Loucy (cell line): Measurements from ENCODE around the gene CAMK1D.

Experiments used
- H2AFZ ChIP-seq: fragments of 200-600 bp; sonication (generic); 2 replicates; pipeline ENCODE4 v1.6.0; 2016; ENCODE audit warnings: antibody characterized with exemption, mild to moderate bottlenecking, low read length, moderate library complexity
- H3F3A ChIP-seq: fragments of 200-600 bp; 2 replicates; pipeline ENCODE4 v1.6.0; 2016; ENCODE audit warnings: antibody characterized with exemption, low read depth, mild to moderate bottlenecking
- H3K27me3 ChIP-seq: fragments of 200-600 bp; sonication (generic); 2 replicates; pipeline ENCODE4 v1.6.1; 2014; ENCODE audit warnings: low read length, mild to moderate bottlenecking; ENCODE audit not compliant: insufficient read depth, poor library complexity, severe bottlenecking
- H3K36me3 ChIP-seq: fragments of 200-600 bp; sonication (generic); 2 replicates; pipeline ENCODE4 v1.6.1; 2016; ENCODE audit warnings: low read length; ENCODE audit not compliant: insufficient read depth
- H3K4me1 ChIP-seq: fragments of 200-600 bp; sonication (generic); 2 replicates; pipeline ENCODE4 v1.5.1; 2014; ENCODE audit warnings: low read length, mild to moderate bottlenecking; ENCODE audit not compliant: insufficient read depth, poor library complexity, severe bottlenecking
- H3K4me2 ChIP-seq: fragments of 200-600 bp; sonication (generic); 2 replicates; pipeline ENCODE4 v1.6.0; 2014; ENCODE audit warnings: antibody characterized with exemption, low read length, low read depth, mild to moderate bottlenecking; ENCODE audit not compliant: poor library complexity, severe bottlenecking
- H3K4me3 ChIP-seq: fragments of 200-600 bp; sonication (generic); 2 replicates; pipeline ENCODE4 v1.5.1; 2014; ENCODE audit warnings: low read length, mild to moderate bottlenecking, mixed read lengths; ENCODE audit not compliant: poor library complexity, severe bottlenecking
- H3K79me2 ChIP-seq: fragments of 200-600 bp; sonication (generic); 2 replicates; pipeline ENCODE4 v1.6.1; 2014; ENCODE audit warnings: low read length; ENCODE audit not compliant: insufficient read depth
- H3K9ac ChIP-seq: fragments of 200-600 bp; sonication (generic); 2 replicates; pipeline ENCODE4 v1.6.0; 2014; ENCODE audit warnings: mild to moderate bottlenecking, low read depth, low read length, moderate library complexity; ENCODE audit not compliant: poor library complexity, severe bottlenecking
- H3K9me2 ChIP-seq: fragments of 200-600 bp; sonication (generic); replicated peaks from 2 replicates; pipeline ENCODE4 v1.6.1; 2016; ENCODE audit warnings: low read depth, low read length, mixed read lengths
- H3K9me3 ChIP-seq: fragments of 200-600 bp; sonication (generic); 2 replicates; pipeline ENCODE4 v1.6.1; 2014; ENCODE audit warnings: mild to moderate bottlenecking, antibody characterized with exemption, low read length, low read depth; ENCODE audit not compliant: insufficient read depth
- H4K20me1 ChIP-seq: fragments of 200-600 bp; sonication (generic); 2 replicates; pipeline ENCODE4 v1.6.0; 2014; ENCODE audit warnings: antibody characterized with exemption, low read length, mild to moderate bottlenecking; ENCODE audit not compliant: insufficient read depth, poor library complexity, severe bottlenecking
- CTCF ChIP-seq: fragments of 200-600 bp; sonication (generic); conservative IDR thresholded peaks from 2 replicates; pipeline ENCODE4 v1.5.1; 2014; ENCODE audit warnings: mild to moderate bottlenecking, antibody characterized with exemption, low read length
- EZH2phosphoT487 ChIP-seq: fragments of 200-600 bp; IDR thresholded peaks from 2 replicates; pipeline ENCODE4 v1.6.1; 2018; ENCODE audit warnings: antibody characterized with exemption, mild to moderate bottlenecking, moderate library complexity, borderline replicate concordance

CAMK1D gene

GRCh38 chr10:12689893-12690292 lies 340.5 kb downstream of the CAMK1D start:
- Histone ChIP-seq H2AFZ (no peak overlapping the region), H3K9me3 (no peaks in the 10 kb centered on the region), H3K9ac (no peak overlapping the region), H3K9me2 (no peaks in the 10 kb centered on the region), H3K4me3 (no peak overlapping the region), H3K79me2 (no peaks in the 10 kb centered on the region), H3K4me1 (no peaks in the 10 kb centered on the region), H4K20me1 (no peaks in the 10 kb centered on the region), H3K36me3 (no peaks in the 10 kb centered on the region), H3K4me2 (no peak overlapping the region), H3K27me3 (no peaks in the 10 kb centered on the region), H3F3A (no peaks in the 10 kb centered on the region)
- TF ChIP-seq CTCF, result no peak
- TF ChIP-seq EZH2phosphoT487, result no peak

DNA sequence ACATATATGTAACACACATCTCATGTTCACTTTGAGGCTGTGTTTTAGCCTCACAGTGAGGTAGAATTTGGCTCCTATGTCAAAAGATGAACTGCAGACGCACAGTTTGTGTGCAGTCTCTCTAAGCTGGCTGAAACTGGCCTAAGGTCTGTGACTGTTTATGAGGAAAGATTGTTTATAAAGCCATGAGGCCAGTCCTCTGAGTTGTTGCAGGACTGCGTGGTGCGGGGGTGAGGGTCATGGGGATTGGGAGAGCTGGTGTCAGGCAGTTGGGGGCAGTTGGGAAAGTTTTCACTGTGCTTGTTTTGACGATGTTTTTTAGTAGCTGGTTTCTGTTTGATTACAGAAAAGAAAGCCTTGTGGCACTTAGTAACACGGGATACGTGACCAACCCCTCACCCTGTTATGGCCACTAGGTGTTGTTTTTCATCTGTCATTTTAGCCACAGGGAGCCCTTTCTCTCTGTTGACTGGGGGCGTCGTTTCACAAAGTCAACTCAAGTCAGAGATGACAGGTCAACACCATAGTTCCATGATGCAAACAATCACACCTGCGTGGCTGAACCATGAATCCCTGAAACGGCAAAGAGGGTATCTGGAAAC lies 341.3 kb downstream of the CAMK1D start:
- Histone ChIP-seq H3K4me1 (no peaks in the 10 kb centered on the region), H3K9me3 (no peaks in the 10 kb centered on the region), H3K79me2 (no peaks in the 10 kb centered on the region), H3F3A (no peaks in the 10 kb centered on the region), H2AFZ (no peak overlapping the region), H3K9me2 (no peaks in the 10 kb centered on the region), H3K27me3 (no peaks in the 10 kb centered on the region), H3K4me3 (no peak overlapping the region), H3K4me2 (no peak overlapping the region), H3K36me3 (no peaks in the 10 kb centered on the region), H4K20me1 (no peaks in the 10 kb centered on the region), H3K9ac (no peak overlapping the region)
- TF ChIP-seq EZH2phosphoT487, result no peak
- TF ChIP-seq CTCF, result no peak

- no peaks in the 10 kb centered on the region for H3K9me3 ChIP-seq
Observed at GRCh38 chr10:12691596-12691995, 342.2 kb downstream of the CAMK1D start.

More at GRCh38 chr10:12691596-12691995, 342.2 kb downstream of the CAMK1D start:
- Histone ChIP-seq H3F3A (no peaks in the 10 kb centered on the region), H3K9ac (no peak overlapping the region), H2AFZ (no peak overlapping the region), H3K4me2 (no peak overlapping the region), H3K27me3 (no peaks in the 10 kb centered on the region), H3K4me3 (no peak overlapping the region), H4K20me1 (no peaks in the 10 kb centered on the region), H3K36me3 (no peaks in the 10 kb centered on the region), H3K79me2 (no peaks in the 10 kb centered on the region), H3K4me1 (no peaks in the 10 kb centered on the region), H3K9me2 (no peaks in the 10 kb centered on the region)
- TF ChIP-seq CTCF (no peak), EZH2phosphoT487 (no peak)
